G401.6 (cell line): ENCODE results near the gene NT5C3A.
"Not testable (repeated sequence)": the region's sequence is repeated elsewhere in the genome, so short reads cannot be mapped to it uniquely, and the experiment has no call there.

Experiments
- FAIRE-seq: peaks from 2 replicates; lab custom pipeline; 2012; peaks lifted over from hg19 to GRCh38; lab: Jason Lieb, UNC

Gene NT5C3A

GRCh38 chr7:32971967-32972366 lies 90.6 kb downstream of the NT5C3A start:
- not testable (repeated sequence) for FAIRE-seq

GRCh38 chr7:32967268-32967582 lies 95.4 kb downstream of the NT5C3A start:
- FAIRE-seq, result not testable (repeated sequence)

- not testable (repeated sequence) for FAIRE-seq
These were observed 95.9 kb downstream of the NT5C3A start for GRCh38 chr7:32966489-32967267.

- not testable (repeated sequence) for FAIRE-seq
These were observed 98.0 kb downstream of the NT5C3A start for GRCh38 chr7:32964461-32965159.
